SK-N-SH (cell line): ENCODE data around the gene OSCAR. TPM values are rescaled to one million over a fixed set of nuclear protein-coding genes. Genes with fewer than 3 reads are reported as not detected.

Experiments used
- CTCF ChIA-PET: fragments of 300-600, 350-600 bp; formaldehyde crosslinking; extraction: SDS; loops from one replicate; lab custom pipeline; 2021; lab: Yijun Ruan, JAX
- POLR2A ChIA-PET: fragments of 350-600 bp; sonication (Branson Sonifier 250); formaldehyde crosslinking; extraction: SDS; loops from one replicate; lab custom pipeline; 2020; ENCODE audit warnings: antibody characterized with exemption, inconsistent platforms; lab: Yijun Ruan, JAX
- DNase-seq: peaks from one replicate; pipeline ENCODE4 v3.0.0; 2012
- H2AFZ ChIP-seq: fragments of 200-600 bp; sonication (generic); 2 replicates; pipeline ENCODE4 v1.8.1; 2016; ENCODE audit warnings: antibody characterized with exemption, mild to moderate bottlenecking, low read depth
- H3F3A ChIP-seq: fragments of 200-600 bp; sonication (generic); replicated peaks from 2 replicates; pipeline ENCODE3; 2016; ENCODE audit warnings: antibody characterized with exemption, mild to moderate bottlenecking; ENCODE audit not compliant: insufficient read depth
- H3K27ac ChIP-seq, 2 experiments: fragments of 200-500 bp in 1 of 2; fragments of 200-600 bp in 1 of 2; sonication (Bioruptor generic) in 1 of 2; sonication (generic), shearing (Covaris generic) in 1 of 2; 2 replicates each; pipeline versions ENCODE4 v1.5.1 to v1.6.1; 2014 to 2016; ENCODE audit warnings: low read depth in 2 of 2, inconsistent platforms in 1 of 2, low read length in 1 of 2, mild to moderate bottlenecking in 1 of 2, mixed read lengths in 1 of 2
- H3K27me3 ChIP-seq: fragments of 200-600 bp; sonication (generic), shearing (Covaris generic); 2 replicates; pipeline ENCODE4 v1.6.1; 2016; ENCODE audit warnings: mixed run types; ENCODE audit not compliant: insufficient read depth
- H3K36me3 ChIP-seq, 2 experiments: fragments of 200-500 bp in 1 of 2; fragments of 200-600 bp in 1 of 2; sonication (Bioruptor generic) in 1 of 2; sonication (generic) in 1 of 2; replicated peaks in 1 of 2; 2 replicates each; pipeline versions ENCODE3 to v1.5.1; 2014 to 2016; ENCODE audit warnings: low read length in 1 of 2, mild to moderate bottlenecking in 1 of 2; ENCODE audit not compliant: insufficient read depth in 2 of 2, control insufficient read depth in 1 of 2
- H3K4me1 ChIP-seq, 2 experiments: fragments of 200-500 bp in 1 of 2; fragments of 200-600 bp in 1 of 2; sonication (Bioruptor generic) in 1 of 2; sonication (generic), shearing (Covaris generic) in 1 of 2; 2 replicates each; pipeline versions ENCODE4 v1.5.1 to v1.6.1; 2014 to 2016; ENCODE audit warnings: low read depth in 1 of 2, low read length in 1 of 2, mixed run types in 1 of 2; ENCODE audit not compliant: insufficient read depth in 2 of 2, control insufficient read depth in 1 of 2
- H3K4me2 ChIP-seq: fragments of 200-600 bp; sonication (generic), shearing (Covaris generic); 2 replicates; pipeline ENCODE4 v1.6.1; 2017; ENCODE audit warnings: mixed run types
- H3K4me3 ChIP-seq, 2 experiments: fragments of 200-500 bp in 1 of 2; fragments of 200-600 bp in 1 of 2; sonication (Bioruptor generic) in 1 of 2; sonication (generic), shearing (Covaris generic) in 1 of 2; 2 replicates each; pipeline versions ENCODE4 v1.5.1 to v1.8.1; 2014 to 2016; ENCODE audit warnings: low read depth in 2 of 2, inconsistent platforms in 1 of 2, low read length in 1 of 2, mild to moderate bottlenecking in 1 of 2, mixed read lengths in 1 of 2, moderate library complexity in 1 of 2
- H3K79me2 ChIP-seq: fragments of 200-600 bp; sonication (generic); 2 replicates; pipeline ENCODE4 v1.8.1; 2017; ENCODE audit warnings: mild to moderate bottlenecking; ENCODE audit not compliant: insufficient read depth
- H3K9ac ChIP-seq: fragments of 200-600 bp; sonication (generic); 2 replicates; pipeline ENCODE4 v1.6.1; 2017; ENCODE audit warnings: mixed run types
- H3K9me2 ChIP-seq: fragments of 200-600 bp; sonication (generic); 2 replicates; pipeline ENCODE4 v1.6.1; 2017; ENCODE audit warnings: mixed run types
- H3K9me3 ChIP-seq: fragments of 200-600 bp; sonication (generic); 2 replicates; pipeline ENCODE4 v1.6.1; 2017; ENCODE audit warnings: mixed run types, mild to moderate bottlenecking, moderate library complexity
- H4K20me1 ChIP-seq: fragments of 200-600 bp; sonication (generic); 2 replicates; pipeline ENCODE4 v1.6.1; 2017; ENCODE audit warnings: mild to moderate bottlenecking, mixed run types; ENCODE audit not compliant: insufficient read depth
- CHD2 ChIP-seq: fragments of 150-350 bp; IDR thresholded peaks from 2 replicates; pipeline ENCODE4 v1.6.1; 2018; ENCODE audit warnings: low read length; ENCODE audit not compliant: partially characterized antibody
- ELF1 ChIP-seq: IDR thresholded peaks from 2 replicates; pipeline ENCODE4 v1.4.0; 2012
- EP300 ChIP-seq, 2 experiments: IDR thresholded peaks; 2 replicates each; pipeline versions ENCODE4 v1.4.0 to v1.6.1; 2012; ENCODE audit warnings: borderline replicate concordance in 1 of 2, low read depth in 1 of 2, low read length in 1 of 2
- EZH2phosphoT487 ChIP-seq: fragments of 200-600 bp; sonication (generic); IDR thresholded peaks from 2 replicates; pipeline ENCODE4 v1.6.1; 2017; ENCODE audit warnings: low read depth, mixed run types, mild to moderate bottlenecking, antibody characterized with exemption, moderate library complexity, borderline replicate concordance
- FOSL2 ChIP-seq: IDR thresholded peaks from 2 replicates; pipeline ENCODE4 v1.4.0; 2012; ENCODE audit warnings: low read depth, mild to moderate bottlenecking, moderate library complexity, borderline replicate concordance
- FOXM1 ChIP-seq: IDR thresholded peaks from 2 replicates; pipeline ENCODE4 v1.4.0; 2012; ENCODE audit warnings: low read depth, mild to moderate bottlenecking
- MEF2A ChIP-seq: IDR thresholded peaks from 2 replicates; pipeline ENCODE4 v1.4.0; 2012; ENCODE audit warnings: low read depth, borderline replicate concordance
- NRF1 ChIP-seq: IDR thresholded peaks from 2 replicates; pipeline ENCODE4 v1.6.1; 2012; ENCODE audit warnings: low read depth, mild to moderate bottlenecking, low read length
- PBX3 ChIP-seq: IDR thresholded peaks from 2 replicates; pipeline ENCODE4; 2012
- RAD21 ChIP-seq: IDR thresholded peaks from 2 replicates; pipeline ENCODE4 v1.6.1; 2012; ENCODE audit warnings: mild to moderate bottlenecking, low read length
- RCOR1 ChIP-seq: fragments of 150-350 bp; IDR thresholded peaks from 2 replicates; pipeline ENCODE4 v1.6.1; 2017; ENCODE audit warnings: antibody characterized with exemption, low read length
- REST ChIP-seq: IDR thresholded peaks from 2 replicates; pipeline ENCODE4 v1.6.1; 2012; ENCODE audit warnings: mild to moderate bottlenecking, low read depth, low read length, moderate library complexity
- RFX5 ChIP-seq: IDR thresholded peaks from 2 replicates; pipeline ENCODE4 v1.6.1; 2012; ENCODE audit warnings: mild to moderate bottlenecking, improper control_type of control experiment, low read length
- RXRA ChIP-seq: IDR thresholded peaks from 2 replicates; pipeline ENCODE4 v1.4.0; 2012; ENCODE audit warnings: low read depth, mild to moderate bottlenecking, borderline replicate concordance
- TAF1 ChIP-seq: IDR thresholded peaks from 2 replicates; pipeline ENCODE4 v1.6.1; 2012; ENCODE audit warnings: low read depth, mild to moderate bottlenecking, low read length, moderate library complexity, borderline replicate concordance
- TCF12 ChIP-seq: IDR thresholded peaks from 2 replicates; pipeline ENCODE4 v1.4.0; 2012
- USF2 ChIP-seq: fragments of 150-350 bp; IDR thresholded peaks from 2 replicates; pipeline ENCODE4 v1.6.1; 2017; ENCODE audit warnings: antibody characterized with exemption, low read length, low read depth, borderline replicate concordance
- YY1 ChIP-seq: IDR thresholded peaks from 2 replicates; pipeline ENCODE4 v1.4.0; 2012; ENCODE audit warnings: low read depth, mild to moderate bottlenecking
- ZBTB33 ChIP-seq: IDR thresholded peaks from 2 replicates; pipeline ENCODE4 v1.4.0; 2012; ENCODE audit warnings: low read depth, borderline replicate concordance
- WGBS: methylation state at CpG from one replicate; pipeline ENCODE4 v1.1.6; 2017; ENCODE audit warnings: low lambda C conversion rate; 5-methylcytosine and 5-hydroxymethylcytosine counted together
- polyA plus RNA-seq, 3 experiments: library from polyadenylated mRNA; depleted of rRNA; stranded (reverse); fragments of >200 nt; gene quantifications; 2 replicates each; pipeline ENCODE4 v1.2.3, GENCODE V29; 2012

Gene OSCAR
- polyA plus RNA-seq, 1 of the 3 experiments (the other 2 are of a cell fraction), result 1.2 TPM

- TF ChIP-seq ZBTB33, result no peak
- no peak for TF ChIP-seq RFX5
- TF ChIP-seq NRF1, result no peak
- no peak for TF ChIP-seq TAF1
- no peak for TF ChIP-seq CHD2
Observed at GRCh38 chr19:54147676-54148075, 47.1 kb upstream of the OSCAR start (continued).

GRCh38 chr19:54145541-54146158 lies 45.0 kb upstream of the OSCAR start:
- H3K36me3 ChIP-seq, result peaks cover 29 to 93% of the 10 kb centered on the region in 2 experiments
- WGBS, result 93% methylated on average over 23 of the region's 28 CpGs
- H3K9me3 ChIP-seq, result no peaks in the 10 kb centered on the region

More at GRCh38 chr19:54145541-54146158, 45.0 kb upstream of the OSCAR start:
- H3K4me1 ChIP-seq, result peaks cover 0 to under 1% of the 10 kb centered on the region in 2 experiments; a peak in 1 of 4 replicates
- no peak overlapping the region for H3K4me3 ChIP-seq
- H3K79me2 ChIP-seq, result peaks cover 25% of the 10 kb centered on the region
- CTCF ChIA-PET, result interaction anchor here (1.7 kb wide), 1 partner anchor 10 kb away, joined by 3 read pairs; no protein-coding TSS in a partner anchor
- POLR2A ChIA-PET, result no interaction called here
- H3K27me3 ChIP-seq, result no peaks in the 10 kb centered on the region
- no peaks in the 10 kb centered on the region for H3K9me2 ChIP-seq
- H3F3A ChIP-seq, result peaks cover under 1% of the 10 kb centered on the region
- no peak overlapping the region for H3K4me2 ChIP-seq
- TF ChIP-seq REST (no peak), RCOR1 (no peak), ELF1 (no peak), RFX5 (no peak), MEF2A (no peak), PBX3 (no peak), YY1 (no peak), USF2 (no peak), FOSL2 (no peak), RXRA (no peak), TAF1 (no peak), EZH2phosphoT487 (no peak), NRF1 (no peak), EP300 (IDR thresholded peaks at IDR 0.05; ENCODE audit: borderline replicate concordance in 1 of 2, low read depth in 1 of 2, low read length in 1 of 2) (no peak), TCF12 (no peak), FOXM1 (no peak), RAD21 (no peak), CHD2 (no peak)
- no peak for DNase-seq
- no peak overlapping the region for H3K27ac ChIP-seq
- peaks cover 25% of the 10 kb centered on the region for H4K20me1 ChIP-seq
- H3K9ac ChIP-seq, result no peak overlapping the region
- H2AFZ ChIP-seq, result no peak overlapping the region
